Endothelial cell of umbilical vein (primary cell): ENCODE measurements around the gene CNTN1.

Source experiments
- CTCF ChIP-seq, 2 donors: IDR thresholded peaks; 1 replicate in 1 of 2; 2 replicates in 1 of 2; pipeline ENCODE4 v1.5.1; 2011; ENCODE audit warnings: low read length in 2 of 2, mild to moderate bottlenecking in 2 of 2, moderate library complexity in 2 of 2, control low read depth in 1 of 2, inconsistent platforms in 1 of 2, low read depth in 1 of 2; ENCODE audit not compliant: insufficient read depth in 1 of 2; ENCODE audit errors: extremely low read depth in 1 of 2
- EZH2 ChIP-seq: IDR thresholded peaks from 2 replicates; pipeline ENCODE4 v1.6.1; 2012; ENCODE audit warnings: borderline replicate concordance, low read depth, mild to moderate bottlenecking, moderate library complexity, low read length, inconsistent platforms; ENCODE audit not compliant: severe bottlenecking
- FOS ChIP-seq: IDR thresholded peaks from 2 replicates; pipeline ENCODE4 v1.6.1; 2011; ENCODE audit warnings: mild to moderate bottlenecking, low read length, moderate library complexity, borderline replicate concordance; ENCODE audit not compliant: insufficient read depth
- GATA2 ChIP-seq: IDR thresholded peaks from 2 replicates; pipeline ENCODE4 v1.7.0; 2011; ENCODE audit warnings: low read depth, mild to moderate bottlenecking, moderate library complexity, mixed read lengths, low read length; ENCODE audit not compliant: insufficient read length, insufficient read depth
- JUN ChIP-seq: IDR thresholded peaks from 2 replicates; pipeline ENCODE4 v1.6.1; 2011; ENCODE audit warnings: borderline replicate concordance, low read depth; ENCODE audit not compliant: insufficient read length, insufficient read depth
- MYC ChIP-seq: IDR thresholded peaks from one replicate; pipeline ENCODE4 v1.6.1; 2011; ENCODE audit warnings: mild to moderate bottlenecking, low read depth, low read length
- POLR2A ChIP-seq: IDR thresholded peaks from 2 replicates; pipeline ENCODE4 v1.6.1; 2012; ENCODE audit warnings: low read depth, mild to moderate bottlenecking, control low read depth, low read length
- POLR2AphosphoS5 ChIP-seq: IDR thresholded peaks from 2 replicates; pipeline ENCODE4 v1.6.1; 2012; ENCODE audit warnings: low read depth, mild to moderate bottlenecking, control low read depth, low read length, moderate library complexity; ENCODE audit not compliant: insufficient read depth
- TF ChIP-seq, protein P1 (sequence below): IDR thresholded peaks from 2 replicates; pipeline ENCODE4 v1.6.1; 2011; ENCODE audit not compliant: insufficient read depth, insufficient read length

DNA sequence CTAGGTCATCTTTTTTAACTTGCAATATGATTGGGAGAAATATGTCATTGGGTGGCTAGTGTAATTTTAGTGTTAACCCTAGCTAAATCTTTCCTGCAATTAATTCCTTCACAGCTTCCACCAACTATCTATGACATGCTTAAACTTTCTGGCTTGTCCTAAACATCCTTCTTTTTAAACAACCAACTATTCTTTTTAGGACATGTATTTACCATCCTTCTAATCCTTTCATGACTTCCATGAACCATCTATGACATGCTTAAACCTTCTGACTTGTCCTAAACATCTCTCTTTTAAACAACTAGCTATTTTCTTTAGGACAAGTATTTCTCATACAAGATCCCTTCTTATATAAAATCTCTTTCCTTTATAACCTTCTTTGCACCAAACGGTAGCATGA, 316.2 kb downstream of the CNTN1 start:
- TF ChIP-seq POLR2A (no peak), EZH2 (no peak), CTCF (IDR thresholded peaks at IDR 0.05; ENCODE audit: extremely low read depth in 1 of 2, insufficient read depth in 1 of 2, low read depth in 1 of 2, low read length in 2 of 2) (no peak), POLR2AphosphoS5 (no peak), JUN (no peak), GATA2 (no peak), MYC (no peak), FOS (no peak)
- TF ChIP-seq, protein P1, sequence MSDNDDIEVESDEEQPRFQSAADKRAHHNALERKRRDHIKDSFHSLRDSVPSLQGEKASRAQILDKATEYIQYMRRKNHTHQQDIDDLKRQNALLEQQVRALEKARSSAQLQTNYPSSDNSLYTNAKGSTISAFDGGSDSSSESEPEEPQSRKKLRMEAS: no peak
